Hepatocyte (in vitro differentiated cells): ENCODE results near the gene ABLIM2. TPM values are rescaled to one million over a fixed set of nuclear protein-coding genes. Genes with fewer than 3 reads are reported as not detected.

Experiments
- DNase-seq: peaks from one replicate; pipeline ENCODE4 v3.0.0-alpha.2; 2016; ENCODE audit warnings: low spot score
- H2AFZ ChIP-seq: fragments of 200-600 bp; sonication (generic); 2 replicates; pipeline ENCODE4 v1.6.0; 2016; ENCODE audit warnings: antibody characterized with exemption, mild to moderate bottlenecking
- H3K27ac ChIP-seq: fragments of 200-600 bp; sonication (generic); 2 replicates; pipeline ENCODE4 v1.5.1; 2016; ENCODE audit warnings: mild to moderate bottlenecking
- H3K27me3 ChIP-seq: fragments of 200-600 bp; sonication (generic); 2 replicates; pipeline ENCODE4 v1.6.1; 2016
- H3K36me3 ChIP-seq: fragments of 200-600 bp; sonication (generic); replicated peaks from 2 replicates; pipeline ENCODE4 v1.5.1; 2016; ENCODE audit warnings: low read depth; ENCODE audit not compliant: insufficient read depth
- H3K4me1 ChIP-seq: fragments of 200-600 bp; sonication (generic); 2 replicates; pipeline ENCODE4 v1.5.1; 2016; ENCODE audit warnings: mild to moderate bottlenecking, moderate library complexity; ENCODE audit not compliant: insufficient read depth
- H3K4me2 ChIP-seq: fragments of 200-600 bp; sonication (generic); 2 replicates; pipeline ENCODE4 v1.6.0; 2016
- H3K4me3 ChIP-seq: fragments of 200-600 bp; sonication (generic); 2 replicates; pipeline ENCODE4 v1.5.1; 2016; ENCODE audit warnings: mild to moderate bottlenecking
- H3K79me2 ChIP-seq: fragments of 200-600 bp; sonication (generic); 2 replicates; pipeline ENCODE4 v1.6.0; 2017; ENCODE audit warnings: mild to moderate bottlenecking
- H3K9me2 ChIP-seq: fragments of 200-600 bp; sonication (generic); replicated peaks from 2 replicates; pipeline ENCODE4 v1.6.0; 2017; ENCODE audit warnings: mild to moderate bottlenecking; ENCODE audit not compliant: insufficient read depth
- H3K9me3 ChIP-seq: fragments of 200-600 bp; sonication (generic); 2 replicates; pipeline ENCODE4 v1.5.1; 2016; ENCODE audit warnings: low read depth, mild to moderate bottlenecking
- H4K20me1 ChIP-seq: fragments of 200-600 bp; sonication (generic); 2 replicates; pipeline ENCODE4 v1.6.0; 2016; ENCODE audit warnings: mild to moderate bottlenecking; ENCODE audit not compliant: insufficient read depth, poor library complexity, severe bottlenecking
- CTCF ChIP-seq: fragments of 200-600 bp; sonication (generic); IDR thresholded peaks from 2 replicates; pipeline ENCODE4 v1.5.1; 2016; ENCODE audit warnings: antibody characterized with exemption, mild to moderate bottlenecking; ENCODE audit not compliant: poor library complexity
- EZH2 ChIP-seq: fragments of 200-600 bp; sonication (generic); IDR thresholded peaks from 2 replicates; pipeline ENCODE4 v1.6.1; 2016; ENCODE audit warnings: antibody characterized with exemption, mild to moderate bottlenecking, borderline replicate concordance
- EZH2phosphoT487 ChIP-seq: fragments of 200-600 bp; sonication (generic); IDR thresholded peaks from one replicate; pipeline ENCODE4 v1.6.1; 2018; ENCODE audit warnings: antibody characterized with exemption, mild to moderate bottlenecking, low read depth, moderate library complexity; ENCODE audit not compliant: unreplicated experiment, severe bottlenecking
- WGBS: methylation state at CpG from one replicate; pipeline ENCODE4 v1.1.6; 2016; ENCODE audit warnings: low lambda C conversion rate; ENCODE audit errors: missing lambda C conversion rate; 5-methylcytosine and 5-hydroxymethylcytosine counted together
- polyA plus RNA-seq: library from polyadenylated mRNA; unstranded; fragments of >200 nt; fragmentation: Nextera tagmentation; extraction: Ambion mirVana; gene quantifications from 2 replicates; pipeline ENCODE4 v1.2.1, GENCODE V29; 2016
- total RNA-seq: library from RNA; depleted of rRNA; stranded (reverse); fragments of >200 nt; gene quantifications from 2 replicates; pipeline ENCODE4 v1.2.3, GENCODE V29; 2014

ABLIM2 gene
- total and polyA plus RNA-seq, 2 experiments from 2014 or later = 1.7 to 2.0 TPM

GRCh38 chr4:7955393-7955792 is 203.2 kb downstream of the ABLIM2 start:
- peaks cover 11% of the 10 kb centered on the region for H3K4me1 ChIP-seq
- 65% methylated on average over 4 of the region's 4 CpGs for WGBS
- no peak overlapping the region for H3K4me2 ChIP-seq
- H2AFZ ChIP-seq = no peak overlapping the region
- no peak overlapping the region for H3K27ac ChIP-seq
- H3K9me3 ChIP-seq = no peaks in the 10 kb centered on the region
- H3K27me3 ChIP-seq = no peaks in the 10 kb centered on the region
- no peak for TF ChIP-seq CTCF
- H3K79me2 ChIP-seq = no peaks in the 10 kb centered on the region
- DNase-seq = no peak
- H3K36me3 ChIP-seq = no peaks in the 10 kb centered on the region
- no peaks in the 10 kb centered on the region for H3K9me2 ChIP-seq
- no peak overlapping the region for H3K4me3 ChIP-seq
- H4K20me1 ChIP-seq = no peaks in the 10 kb centered on the region

- WGBS = 94% methylated on average over 9 of the region's 9 CpGs
- Histone ChIP-seq H3K9me3 (no peaks in the 10 kb centered on the region), H3K36me3 (no peaks in the 10 kb centered on the region), H3K27me3 (no peaks in the 10 kb centered on the region), H4K20me1 (no peaks in the 10 kb centered on the region), H3K4me1 (peaks cover 8% of the 10 kb centered on the region), H3K4me3 (no peak overlapping the region), H3K4me2 (no peak overlapping the region), H3K27ac (no peak overlapping the region), H2AFZ (no peak overlapping the region), H3K79me2 (no peaks in the 10 kb centered on the region), H3K9me2 (no peaks in the 10 kb centered on the region)
- no peak for TF ChIP-seq EZH2
- no peak for TF ChIP-seq CTCF
- TF ChIP-seq EZH2phosphoT487 = no peak
- no peak for DNase-seq
These were observed 206.0 kb downstream of the ABLIM2 start for GRCh38 chr4:7952615-7953014.

GRCh38 chr4:7950301-7951092 is 208.1 kb downstream of the ABLIM2 start:
- no peaks in the 10 kb centered on the region for H3K9me3 ChIP-seq
- WGBS = 89% methylated on average over 18 of the region's 18 CpGs
- H2AFZ ChIP-seq = no peak overlapping the region
- TF ChIP-seq EZH2 = no peak
- no peak for TF ChIP-seq EZH2phosphoT487
- no peak for TF ChIP-seq CTCF
- no peaks in the 10 kb centered on the region for H3K79me2 ChIP-seq
- H4K20me1 ChIP-seq = no peaks in the 10 kb centered on the region
- H3K4me3 ChIP-seq = no peak overlapping the region
- no peak overlapping the region for H3K27ac ChIP-seq
- H3K4me2 ChIP-seq = no peak overlapping the region
- no peaks in the 10 kb centered on the region for H3K4me1 ChIP-seq
- no peaks in the 10 kb centered on the region for H3K36me3 ChIP-seq
- no peaks in the 10 kb centered on the region for H3K27me3 ChIP-seq
- DNase-seq = no peak
- no peaks in the 10 kb centered on the region for H3K9me2 ChIP-seq
